Loucy (cell line): ENCODE data around the gene PTBP1.
"Not testable (repeated sequence)": the region's sequence is repeated elsewhere in the genome, so short reads cannot be mapped to it uniquely, and the experiment has no call there.

Source experiments
- CTCF ChIP-seq: fragments of 200-600 bp; sonication (generic); conservative IDR thresholded peaks from 2 replicates; pipeline ENCODE4 v1.5.1; 2014; ENCODE audit warnings: mild to moderate bottlenecking, antibody characterized with exemption, low read length
- EZH2phosphoT487 ChIP-seq: fragments of 200-600 bp; IDR thresholded peaks from 2 replicates; pipeline ENCODE4 v1.6.1; 2018; ENCODE audit warnings: antibody characterized with exemption, mild to moderate bottlenecking, moderate library complexity, borderline replicate concordance

- not testable (repeated sequence) for TF ChIP-seq CTCF, EZH2phosphoT487
Observed at GRCh38 chr19:849195-849594, 51.9 kb downstream of the PTBP1 start.
